HepG2 (cell line): ENCODE results near the gene USP10. TPM values are rescaled to one million over a fixed set of nuclear protein-coding genes. Genes with fewer than 3 reads are reported as not detected.
A peak's percentile ranks its signal among the peaks of the same experiment; 100 is the strongest.

Experiments used
- ATAC-seq: fragments of 200-7000 bp; cut with Tn5 transposase; 3 replicates; pipeline ENCODE4 v1.9.1; 2020; ENCODE audit warnings: mild to moderate bottlenecking, moderate library complexity
- BruUV-seq: library from RNA; stranded (reverse); fragments of 400-500 nt; replicated peaks from 2 replicates; lab custom pipeline; 2021; lab: Mats Ljungman, UMichigan
- CTCF ChIA-PET: fragments of 300-600 bp; formaldehyde crosslinking; extraction: SDS; loops from one replicate; lab custom pipeline; 2021; ENCODE audit warnings: low total read pairs, inconsistent platforms, low intra/inter-chr PET ratio; lab: Yijun Ruan, JAX
- POLR2A ChIA-PET: fragments of 350-600 bp; sonication (Branson Sonifier 250); formaldehyde crosslinking; loops from one replicate; lab custom pipeline; 2020; ENCODE audit warnings: antibody characterized with exemption, inconsistent platforms; lab: Yijun Ruan, JAX
- DNase-seq: peaks from one replicate; pipeline ENCODE4 v3.0.0-alpha.2; 2015; ENCODE audit warnings: low spot score
- FAIRE-seq: peaks from 3 replicates; lab custom pipeline; 2011; peaks lifted over from hg19 to GRCh38; lab: Jason Lieb, UNC
- H2AFZ ChIP-seq: one replicate; pipeline ENCODE4 v1.6.1; 2011; ENCODE audit warnings: low read length, inconsistent platforms
- H3K27ac ChIP-seq: fragments of 300-600 bp; 3 replicates; pipeline ENCODE4 v1.8.0; 2011; ENCODE audit warnings: mixed run types, mild to moderate bottlenecking, mixed read lengths, low read length, inconsistent platforms; ENCODE audit not compliant: insufficient read depth; ENCODE audit errors: extremely low read length
- H3K27me3 ChIP-seq, 2 experiments: fragments of 200-600 bp in 1 of 2; 2 replicates in 1 of 2; 3 replicates in 1 of 2; pipeline versions ENCODE4 v1.6.0 to v1.8.0; 2011; ENCODE audit warnings: low read length in 2 of 2, mild to moderate bottlenecking in 2 of 2, moderate library complexity in 2 of 2, inconsistent platforms in 1 of 2; ENCODE audit not compliant: insufficient read depth in 2 of 2, control insufficient read depth in 1 of 2
- H3K36me3 ChIP-seq, 2 experiments: fragments of 200-600 bp in 1 of 2; replicated peaks in 1 of 2; 2 replicates in 1 of 2; 3 replicates in 1 of 2; pipeline versions ENCODE4 v1.5.1 to v1.8.0; 2011; ENCODE audit warnings: low read length in 2 of 2, inconsistent platforms in 1 of 2; ENCODE audit not compliant: insufficient read depth in 2 of 2, control insufficient read depth in 1 of 2
- H3K4me1 ChIP-seq: 2 replicates; pipeline ENCODE4 v1.5.1; 2012; ENCODE audit warnings: low read length, inconsistent platforms; ENCODE audit not compliant: insufficient read depth
- H3K4me2 ChIP-seq: 2 replicates; pipeline ENCODE4 v1.6.0; 2011; ENCODE audit warnings: low read depth, low read length, inconsistent platforms
- H3K4me3 ChIP-seq, 3 experiments: fragments of 200-600 bp in 1 of 3; sonication (generic), shearing (Covaris generic) in 1 of 3; replicated peaks in 1 of 3; 2 replicates each; pipeline ENCODE4 v1.5.1; 2011 to 2016; ENCODE audit warnings: low read length in 3 of 3, inconsistent platforms in 2 of 3, low read depth in 2 of 3, mild to moderate bottlenecking in 2 of 3, control low read depth in 1 of 3, mixed read lengths in 1 of 3; ENCODE audit not compliant: insufficient read depth in 1 of 3
- H3K79me2 ChIP-seq: one replicate; pipeline ENCODE4 v1.6.1; 2011; ENCODE audit warnings: low read length, inconsistent platforms; ENCODE audit not compliant: insufficient read depth
- H3K9ac ChIP-seq: 2 replicates; pipeline ENCODE4 v1.6.0; 2011; ENCODE audit warnings: mild to moderate bottlenecking, low read depth, low read length, inconsistent platforms; ENCODE audit not compliant: insufficient read depth
- H3K9me3 ChIP-seq: 2 replicates; pipeline ENCODE4 v1.5.1; 2012; ENCODE audit warnings: mild to moderate bottlenecking, low read length
- H4K20me1 ChIP-seq: 2 replicates; pipeline ENCODE4 v1.6.0; 2011; ENCODE audit warnings: inconsistent platforms, mild to moderate bottlenecking, low read length, moderate library complexity; ENCODE audit not compliant: insufficient read depth
- CEBPB ChIP-seq: IDR thresholded peaks from 2 replicates; pipeline ENCODE4 v1.6.1; 2011; ENCODE audit warnings: low read depth, low read length, improper control_type of control experiment, borderline replicate concordance
- REPIN1 ChIP-seq: sonication (generic); formaldehyde crosslinking; IDR thresholded peaks from 2 replicates; pipeline ENCODE4 v1.8.0; 2022; ENCODE audit warnings: missing genetic modification reagents, low read depth, mild to moderate bottlenecking, borderline replicate concordance
- WGBS: methylation state at CpG from one replicate; pipeline ENCODE4 v1.1.6; 2017; ENCODE audit warnings: low lambda C conversion rate; 5-methylcytosine and 5-hydroxymethylcytosine counted together
- in situ Hi-C: cut with HindIII; loops from 2 replicates; pipeline ENCODE4 v1.10.0; 2017; ENCODE audit warnings: low pct_unique_long_range_greater_than_20kb; ENCODE audit not compliant: extremely low pct_ligation_motif_present
- intact Hi-C: fragments of 100-400 bp; cut with micrococcal nuclease; formaldehyde crosslinking; loops from one replicate; pipeline ENCODE4 v1.10.0; 2022; ENCODE audit not compliant: unreplicated experiment
- polyA plus RNA-seq, 8 experiments: library from polyadenylated mRNA; depleted of rRNA in 3 of 8; stranded (reverse) in 7 of 8; unstranded in 1 of 8; fragments of >200 nt; fragmentation: Illumina TruSeq in 4 of 8; extraction: Trizol in 4 of 8; gene quantifications; 2 replicates each; pipeline versions ENCODE4 v1.2.1 to v1.2.3, GENCODE V29; 2011 to 2016; ENCODE audit warnings: low read depth in 4 of 8, missing spikeins in 1 of 8, mixed read lengths in 1 of 8; ENCODE audit not compliant: insufficient read depth in 1 of 8
- total RNA-seq, 5 experiments: library from RNA; depleted of rRNA; stranded (reverse); fragments of >200 nt; fragmentation: Illumina TruSeq; extraction: Trizol; gene quantifications; 2 replicates each; pipeline ENCODE4 v1.2.3, GENCODE V29; 2016; ENCODE audit warnings: low read depth in 1 of 5
- TF ChIP-seq, protein P1 (sequence below): sonication (generic); formaldehyde crosslinking; IDR thresholded peaks from 2 replicates; pipeline ENCODE4; 2020; ENCODE audit warnings: missing genetic modification reagents, mild to moderate bottlenecking, borderline replicate concordance

Gene USP10
- total and polyA plus RNA-seq, 2 of the 13 experiments (the other 11 are each of a cell fraction or from before 2014, with no cell fraction given) = 79.1 to 122 TPM

DNA sequence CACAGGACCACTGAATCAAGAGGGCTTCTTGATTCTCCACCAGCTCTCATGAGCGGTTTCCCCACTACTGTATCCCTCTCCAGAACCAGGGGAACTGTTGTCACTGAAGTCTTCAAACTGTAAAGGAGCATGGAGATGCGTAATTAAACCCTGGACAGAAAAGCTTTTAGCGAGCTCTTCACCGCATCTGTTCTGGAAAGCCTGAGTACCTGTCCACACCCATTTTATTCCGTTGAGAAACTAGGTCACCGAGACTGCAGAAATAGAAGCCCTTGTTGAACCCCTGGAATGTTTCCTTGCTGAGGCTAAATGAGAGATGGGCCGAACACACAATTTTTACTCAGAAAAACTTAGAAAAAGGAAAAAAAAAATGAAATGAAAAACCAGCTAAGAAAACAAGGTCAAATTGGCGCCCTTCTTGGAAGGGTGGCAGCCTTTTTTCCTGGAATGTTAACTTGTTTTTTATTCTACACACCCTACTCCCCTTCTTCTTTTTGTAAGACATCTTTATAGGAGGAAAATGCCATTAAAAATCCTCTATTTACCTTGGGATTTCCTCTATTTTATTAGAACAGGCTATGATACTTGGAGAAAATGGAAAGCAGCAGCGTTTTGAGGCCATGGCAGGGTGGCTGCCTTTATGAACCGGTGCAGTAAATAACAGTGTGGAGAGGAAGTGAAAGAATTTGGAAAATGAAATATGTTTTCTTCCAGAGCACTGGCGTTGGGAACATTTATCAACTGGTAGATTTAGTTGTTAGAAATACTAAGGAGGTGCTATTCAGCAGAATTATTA lies 67.4 kb downstream of the USP10 start (continued):
- TF ChIP-seq, protein P1, sequence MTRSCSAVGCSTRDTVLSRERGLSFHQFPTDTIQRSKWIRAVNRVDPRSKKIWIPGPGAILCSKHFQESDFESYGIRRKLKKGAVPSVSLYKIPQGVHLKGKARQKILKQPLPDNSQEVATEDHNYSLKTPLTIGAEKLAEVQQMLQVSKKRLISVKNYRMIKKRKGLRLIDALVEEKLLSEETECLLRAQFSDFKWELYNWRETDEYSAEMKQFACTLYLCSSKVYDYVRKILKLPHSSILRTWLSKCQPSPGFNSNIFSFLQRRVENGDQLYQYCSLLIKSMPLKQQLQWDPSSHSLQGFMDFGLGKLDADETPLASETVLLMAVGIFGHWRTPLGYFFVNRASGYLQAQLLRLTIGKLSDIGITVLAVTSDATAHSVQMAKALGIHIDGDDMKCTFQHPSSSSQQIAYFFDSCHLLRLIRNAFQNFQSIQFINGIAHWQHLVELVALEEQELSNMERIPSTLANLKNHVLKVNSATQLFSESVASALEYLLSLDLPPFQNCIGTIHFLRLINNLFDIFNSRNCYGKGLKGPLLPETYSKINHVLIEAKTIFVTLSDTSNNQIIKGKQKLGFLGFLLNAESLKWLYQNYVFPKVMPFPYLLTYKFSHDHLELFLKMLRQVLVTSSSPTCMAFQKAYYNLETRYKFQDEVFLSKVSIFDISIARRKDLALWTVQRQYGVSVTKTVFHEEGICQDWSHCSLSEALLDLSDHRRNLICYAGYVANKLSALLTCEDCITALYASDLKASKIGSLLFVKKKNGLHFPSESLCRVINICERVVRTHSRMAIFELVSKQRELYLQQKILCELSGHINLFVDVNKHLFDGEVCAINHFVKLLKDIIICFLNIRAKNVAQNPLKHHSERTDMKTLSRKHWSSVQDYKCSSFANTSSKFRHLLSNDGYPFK (CRISPR knock-in tag) = no peak

- no peaks in the 10 kb centered on the region for H3K27me3 ChIP-seq
- H2AFZ ChIP-seq = no peak overlapping the region
- peaks cover 52 to 87% of the 10 kb centered on the region in 2 experiments for H3K36me3 ChIP-seq
- no peaks in the 10 kb centered on the region for H3K79me2 ChIP-seq
- in situ Hi-C loops (no loop called here), intact Hi-C loops (no loop called here)
- FAIRE-seq (no peak), DNase-seq (no peak), ATAC-seq (no peak)
- H4K20me1 ChIP-seq = peaks cover 5% of the 10 kb centered on the region
- H3K27ac ChIP-seq = no peak overlapping the region
- no peaks in the 10 kb centered on the region for H3K9me3 ChIP-seq
- 99% methylated on average over 4 of the region's 4 CpGs for WGBS
- H3K4me1 ChIP-seq = no peaks in the 10 kb centered on the region
- no peak overlapping the region for H3K4me2 ChIP-seq
- TF ChIP-seq REPIN1 (CRISPR knock-in tag) (no peak), CEBPB (peak; percentile 19; the same call in 1 of the 2 replicates)
- BruUV-seq = no TSS peak
- ChIA-PET POLR2A (no interaction called here), CTCF (no interaction called here)
- H3K4me3 ChIP-seq = no peak overlapping the region
- no peak overlapping the region for H3K9ac ChIP-seq
Measured at GRCh38 chr16:84768061-84768807, 68.4 kb downstream of the USP10 start.
